Testis (tissue), 5 donors: ENCODE measurements around the gene NELL1. TPM values are rescaled to one million over a fixed set of nuclear protein-coding genes. Genes with fewer than 3 reads are reported as not detected.

ENCODE experiments used
- DNase-seq: peaks from one replicate; pipeline ENCODE4 v3.0.0-alpha.2; 2019
- H3K27ac ChIP-seq, 2 donors: fragments of 200-600 bp; sonication (generic); one replicate each; pipeline ENCODE4 v1.5.1; 2019
- H3K27me3 ChIP-seq: fragments of 200-600 bp; sonication (generic); one replicate; pipeline ENCODE4 v1.5.1; 2019
- H3K36me3 ChIP-seq: fragments of 200-600 bp; sonication (generic); one replicate; pipeline ENCODE4 v1.5.1; 2017; ENCODE audit warnings: low read depth; ENCODE audit errors: missing control alignments
- H3K4me1 ChIP-seq: fragments of 200-600 bp; sonication (generic); one replicate; pipeline ENCODE4 v1.5.1; 2019
- H3K4me3 ChIP-seq, 2 donors: fragments of 200-600 bp; sonication (generic); one replicate each; pipeline ENCODE4 v1.5.1; 2017 to 2019
- H3K9me3 ChIP-seq: fragments of 200-600 bp; sonication (generic); one replicate; pipeline ENCODE4 v1.5.1; 2017
- POLR2A ChIP-seq: fragments of 450-650 bp; IDR thresholded peaks from one replicate; pipeline ENCODE4 v1.6.1; 2017; ENCODE audit warnings: antibody characterized with exemption, mild to moderate bottlenecking, moderate library complexity
- WGBS, 2 donors: methylation state at CpG; one replicate each; pipeline ENCODE4 v1.1.5; 2018; 5-methylcytosine and 5-hydroxymethylcytosine counted together
- intact Hi-C: fragments of 100-400 bp; cut with DNase I; formaldehyde crosslinking; loops from one replicate; pipeline ENCODE4 v1.15.1; 2023; ENCODE audit warnings: low total_unique reads
- long read RNA-seq, 2 donors: transcript quantifications; one replicate each; lab custom pipeline, GENCODE V29; 2026
- polyA plus RNA-seq: library from polyadenylated mRNA; stranded (reverse); fragments of 350-450 nt; fragmentation: Illumina TruSeq; extraction: RNeasy Lipid Tissue Mini Kit (QIAGEN cat#74804); gene quantifications from one replicate; pipeline ENCODE4 v1.2.3, GENCODE V29; 2014; ENCODE audit warnings: low read depth, low replicate concordance; ENCODE audit not compliant: insufficient read depth
- total RNA-seq, 2 donors: library from RNA; depleted of rRNA; stranded (reverse); fragments of >200 nt; gene quantifications; one replicate each; pipeline ENCODE4 v1.2.3, GENCODE V29; 2016
- TF ChIP-seq, protein P1 (sequence below), 3 experiments: fragments of 450-650 bp in 2 of 3; fragments of 200-600 bp in 1 of 3; sonication (generic) in 1 of 3; IDR thresholded peaks; one replicate each; pipeline ENCODE4 v1.5.1; 2016 to 2019; ENCODE audit warnings: antibody characterized with exemption in 3 of 3, mild to moderate bottlenecking in 2 of 3, moderate library complexity in 1 of 3

Gene NELL1
- total RNA-seq, result 1 to 10 TPM; 4.9 to 8.9 TPM
- 7.0 TPM for polyA plus RNA-seq
- long read RNA-seq, donor 1, result 0 reads
- long read RNA-seq, donor 2, partial matches to known transcripts, result 0 of 1 reads
- long read RNA-seq, donor 2, other reads (novel, unspliced or antisense), result 0 of 1 reads

DNA sequence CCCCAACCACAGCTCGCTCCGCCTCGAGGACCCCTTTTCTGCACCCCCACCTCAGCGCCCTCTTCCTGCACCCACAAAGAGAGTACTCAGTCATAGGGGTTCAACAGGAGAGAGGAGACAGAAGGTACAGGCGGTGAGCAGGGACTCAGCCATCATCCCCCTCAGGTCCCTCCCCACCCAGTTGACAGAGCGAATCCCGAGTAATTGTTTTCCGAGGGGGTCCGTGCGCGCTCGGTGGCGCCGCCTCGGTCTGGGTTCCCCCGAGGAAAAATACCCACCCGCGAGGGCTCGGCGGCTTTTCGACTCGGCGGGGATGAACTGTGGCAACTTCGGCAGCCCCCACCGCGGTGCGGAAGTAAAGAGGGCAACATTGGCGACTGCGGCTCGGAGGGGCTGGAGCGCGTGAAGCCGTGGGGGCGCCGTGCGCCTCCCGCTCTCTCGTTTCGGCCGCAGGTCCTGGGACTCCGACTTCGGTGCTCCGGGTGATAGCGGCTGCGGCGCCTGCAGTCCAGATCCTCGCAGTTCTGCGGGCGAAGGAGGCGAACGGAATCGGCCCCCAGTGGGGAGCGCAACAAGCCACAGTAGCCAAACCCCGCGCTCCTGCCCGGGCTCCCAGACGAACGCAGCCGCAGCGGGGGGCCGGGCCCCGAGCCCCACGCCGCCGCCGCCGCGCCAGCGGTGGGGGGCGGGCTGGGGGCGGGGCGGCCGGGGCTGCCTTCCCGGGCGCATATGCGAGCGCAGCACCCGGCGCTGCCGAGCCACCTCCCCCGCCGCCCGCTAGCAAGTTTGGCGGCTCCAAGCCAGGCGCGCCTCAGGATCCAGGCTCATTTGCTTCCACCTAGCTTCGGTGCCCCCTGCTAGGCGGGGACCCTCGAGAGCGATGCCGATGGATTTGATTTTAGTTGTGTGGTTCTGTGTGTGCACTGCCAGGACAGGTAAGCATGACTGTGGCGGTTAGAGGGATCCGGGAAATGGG lies at the start of gene NELL1:
Gene NELL1, plus strand, starts transcription at position 743 of the 976 bp plus-strand sequence.
- H3K9me3 ChIP-seq, result no peaks in the 10 kb centered on the region
- H3K27ac ChIP-seq, result no peak within 1 kb of the TSS
- H3K36me3 ChIP-seq, result no peaks in the 10 kb centered on the region
- intact Hi-C loops, result no loop called here
- TF ChIP-seq, protein P1, sequence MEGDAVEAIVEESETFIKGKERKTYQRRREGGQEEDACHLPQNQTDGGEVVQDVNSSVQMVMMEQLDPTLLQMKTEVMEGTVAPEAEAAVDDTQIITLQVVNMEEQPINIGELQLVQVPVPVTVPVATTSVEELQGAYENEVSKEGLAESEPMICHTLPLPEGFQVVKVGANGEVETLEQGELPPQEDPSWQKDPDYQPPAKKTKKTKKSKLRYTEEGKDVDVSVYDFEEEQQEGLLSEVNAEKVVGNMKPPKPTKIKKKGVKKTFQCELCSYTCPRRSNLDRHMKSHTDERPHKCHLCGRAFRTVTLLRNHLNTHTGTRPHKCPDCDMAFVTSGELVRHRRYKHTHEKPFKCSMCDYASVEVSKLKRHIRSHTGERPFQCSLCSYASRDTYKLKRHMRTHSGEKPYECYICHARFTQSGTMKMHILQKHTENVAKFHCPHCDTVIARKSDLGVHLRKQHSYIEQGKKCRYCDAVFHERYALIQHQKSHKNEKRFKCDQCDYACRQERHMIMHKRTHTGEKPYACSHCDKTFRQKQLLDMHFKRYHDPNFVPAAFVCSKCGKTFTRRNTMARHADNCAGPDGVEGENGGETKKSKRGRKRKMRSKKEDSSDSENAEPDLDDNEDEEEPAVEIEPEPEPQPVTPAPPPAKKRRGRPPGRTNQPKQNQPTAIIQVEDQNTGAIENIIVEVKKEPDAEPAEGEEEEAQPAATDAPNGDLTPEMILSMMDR (IDR thresholded peaks at IDR 0.05), result no peak
- no peak for TF ChIP-seq POLR2A
- no peaks in the 10 kb centered on the region for H3K27me3 ChIP-seq
- H3K4me3 ChIP-seq, result peak within 1 kb of the TSS; percentile 32 to 47
- no peaks in the 10 kb centered on the region for H3K4me1 ChIP-seq
- 0 to 2% methylated on average over 14 to 60 of the region's 93 CpGs for WGBS, 2 donors
- DNase-seq, result no peak

DNA sequence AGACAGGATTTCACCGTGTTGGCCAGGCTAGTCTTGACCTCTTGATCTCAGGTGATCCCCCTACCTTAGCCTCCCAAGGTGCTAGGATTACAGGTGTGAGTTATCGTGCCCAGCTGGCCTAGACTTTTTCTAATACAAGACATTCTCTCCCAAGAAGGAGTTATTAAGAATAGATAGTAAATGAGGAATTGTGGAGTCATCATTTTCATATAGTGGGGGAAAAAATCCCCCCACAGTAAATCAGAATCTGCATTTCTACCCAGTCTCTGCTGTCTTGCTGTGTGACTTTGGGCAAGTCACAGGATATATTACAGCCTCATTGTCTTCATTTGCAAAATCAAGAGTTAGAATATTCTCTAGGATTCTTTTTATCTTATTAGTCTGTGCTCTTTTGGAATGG lies 48.4 kb upstream of the NELL1 start:
- Histone ChIP-seq H3K27ac (no peak overlapping the region), H3K4me3 (no peak overlapping the region), H3K9me3 (no peaks in the 10 kb centered on the region), H3K27me3 (no peaks in the 10 kb centered on the region), H3K36me3 (no peaks in the 10 kb centered on the region), H3K4me1 (no peaks in the 10 kb centered on the region)
- intact Hi-C loops, result no loop called here
- DNase-seq, result no peak
- no peak for TF ChIP-seq POLR2A
- TF ChIP-seq, protein P1 (IDR thresholded peaks at IDR 0.05), result no peak
- WGBS, 2 donors, result 74 to 78% methylated on average over 2 of the region's 2 CpGs

DNA sequence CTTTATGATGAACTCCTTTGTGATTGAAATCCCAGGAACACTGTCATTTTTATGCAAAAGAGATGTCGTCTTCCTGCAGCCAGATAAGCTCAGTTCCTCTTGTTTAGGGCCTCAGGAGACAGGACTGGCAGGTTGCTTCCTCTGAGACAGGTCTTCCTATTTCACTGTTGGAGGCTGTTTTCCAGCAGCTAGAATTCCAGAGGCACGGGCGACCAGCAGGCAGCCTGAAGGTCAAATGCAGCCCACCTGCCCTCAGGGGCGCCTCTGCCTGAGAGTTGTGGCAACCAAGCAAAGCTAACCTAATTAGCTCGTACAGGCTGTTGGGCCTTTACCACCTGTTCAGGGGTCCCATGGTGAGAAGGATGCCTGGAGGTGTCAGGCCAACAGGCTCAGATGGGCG lies 47.7 kb upstream of the NELL1 start:
- WGBS, 2 donors, result 48 to 61% methylated on average over 6 of the region's 6 CpGs
- H3K27me3 ChIP-seq, result no peaks in the 10 kb centered on the region
- H3K4me1 ChIP-seq, result no peaks in the 10 kb centered on the region
- H3K27ac ChIP-seq, result no peak overlapping the region
- DNase-seq, result no peak
- H3K4me3 ChIP-seq, result no peak overlapping the region
- no peaks in the 10 kb centered on the region for H3K9me3 ChIP-seq
- no peak for TF ChIP-seq POLR2A
- TF ChIP-seq, protein P1 (IDR thresholded peaks at IDR 0.05), result no peak
- intact Hi-C loops, result no loop called here
- H3K36me3 ChIP-seq, result no peaks in the 10 kb centered on the region

DNA sequence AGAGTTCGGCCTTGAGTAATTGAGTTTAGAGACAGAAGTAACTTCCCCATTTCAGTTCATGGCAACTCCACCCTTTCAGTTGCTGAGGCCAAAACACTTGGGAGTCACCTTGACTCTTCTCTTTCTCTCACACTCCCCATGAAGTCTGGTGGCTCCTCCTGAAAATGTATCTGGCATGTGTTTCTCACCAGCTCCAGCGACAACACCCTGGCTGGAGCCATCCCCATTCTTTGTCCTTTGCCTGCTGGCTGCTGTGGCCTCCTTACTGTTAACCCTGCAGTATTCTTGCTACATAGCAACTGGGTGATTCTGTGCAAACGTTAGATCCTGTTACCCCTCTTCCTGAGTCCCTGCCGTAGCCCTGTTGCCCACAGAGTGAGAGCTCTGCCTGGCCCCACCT lies 46.1 kb upstream of the NELL1 start:
- intact Hi-C loops, result no loop called here
- no peak overlapping the region for H3K27ac ChIP-seq
- 50 to 63% methylated on average over 4 of the region's 4 CpGs for WGBS, 2 donors
- no peak for TF ChIP-seq POLR2A
- TF ChIP-seq, protein P1 (IDR thresholded peaks at IDR 0.05), result no peak
- no peak overlapping the region for H3K4me3 ChIP-seq
- no peaks in the 10 kb centered on the region for H3K9me3 ChIP-seq
- no peaks in the 10 kb centered on the region for H3K4me1 ChIP-seq
- no peak for DNase-seq
- no peaks in the 10 kb centered on the region for H3K27me3 ChIP-seq
- H3K36me3 ChIP-seq, result no peaks in the 10 kb centered on the region
